HG03565 (cell line): Measurements from ENCODE around the gene ATP6V0A1.
"Not testable (repeated sequence)": the region's sequence is repeated elsewhere in the genome, so short reads cannot be mapped to it uniquely, and the experiment has no call there.

Experiments used
- ATAC-seq: cut with Tn5 transposase; IDR thresholded peaks from one replicate; pipeline ENCODE4 v1.9.1; 2021; ENCODE audit warnings: mild to moderate bottlenecking, moderate library complexity; ENCODE audit not compliant: unreplicated experiment

ATP6V0A1 gene

GRCh38 chr17:42458497-42459255 is at the start of gene ATP6V0A1:
ATP6V0A1 (plus strand) TSS chr17:42458878; CDS start chr17:42460895, 2,017 bp downstream.
- peak; percentile 46 for ATAC-seq

DNA sequence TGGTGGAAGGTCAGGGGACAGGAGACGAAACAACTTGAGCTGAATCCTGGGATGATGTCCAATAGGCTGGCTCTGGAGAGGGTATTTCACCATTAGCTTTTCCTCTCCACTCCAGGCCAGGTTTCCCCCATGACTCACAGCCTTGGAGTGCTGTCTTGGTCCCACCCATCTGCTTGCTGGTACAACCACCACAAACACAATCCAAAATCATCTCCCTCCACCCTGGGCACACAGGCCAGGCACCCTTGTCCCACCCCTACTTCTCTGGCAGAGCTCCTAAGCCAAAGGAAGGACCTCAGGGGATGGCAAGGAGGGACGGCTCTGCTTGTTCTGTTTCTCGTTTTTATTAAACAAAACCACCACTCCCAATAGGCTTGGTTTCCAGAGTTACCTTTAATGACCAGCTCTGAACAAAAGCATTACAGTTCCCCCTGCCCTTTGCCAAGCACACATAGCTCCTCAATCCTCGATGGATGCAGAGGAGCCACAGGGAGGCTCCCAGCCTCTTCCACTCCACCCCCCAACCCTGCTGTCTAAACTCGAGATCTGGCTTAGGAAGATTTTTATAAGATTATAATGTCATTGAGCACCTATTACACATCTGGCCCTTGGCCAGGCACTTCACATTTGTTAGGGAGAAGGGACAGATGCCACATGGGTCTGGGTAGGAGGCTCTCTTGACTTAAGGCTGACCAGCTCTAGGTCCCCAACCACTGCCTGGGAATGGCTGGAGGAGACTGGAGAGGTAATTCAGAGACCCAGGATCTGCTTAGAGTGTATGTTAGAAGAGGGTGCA is 49.0 kb upstream of the ATP6V0A1 start:
- no peak for ATAC-seq

GRCh38 chr17:42410319-42410685 is 48.4 kb upstream of the ATP6V0A1 start:
- no peak for ATAC-seq

GRCh38 chr17:42411361-42411760 is 47.3 kb upstream of the ATP6V0A1 start:
- ATAC-seq = no peak

DNA sequence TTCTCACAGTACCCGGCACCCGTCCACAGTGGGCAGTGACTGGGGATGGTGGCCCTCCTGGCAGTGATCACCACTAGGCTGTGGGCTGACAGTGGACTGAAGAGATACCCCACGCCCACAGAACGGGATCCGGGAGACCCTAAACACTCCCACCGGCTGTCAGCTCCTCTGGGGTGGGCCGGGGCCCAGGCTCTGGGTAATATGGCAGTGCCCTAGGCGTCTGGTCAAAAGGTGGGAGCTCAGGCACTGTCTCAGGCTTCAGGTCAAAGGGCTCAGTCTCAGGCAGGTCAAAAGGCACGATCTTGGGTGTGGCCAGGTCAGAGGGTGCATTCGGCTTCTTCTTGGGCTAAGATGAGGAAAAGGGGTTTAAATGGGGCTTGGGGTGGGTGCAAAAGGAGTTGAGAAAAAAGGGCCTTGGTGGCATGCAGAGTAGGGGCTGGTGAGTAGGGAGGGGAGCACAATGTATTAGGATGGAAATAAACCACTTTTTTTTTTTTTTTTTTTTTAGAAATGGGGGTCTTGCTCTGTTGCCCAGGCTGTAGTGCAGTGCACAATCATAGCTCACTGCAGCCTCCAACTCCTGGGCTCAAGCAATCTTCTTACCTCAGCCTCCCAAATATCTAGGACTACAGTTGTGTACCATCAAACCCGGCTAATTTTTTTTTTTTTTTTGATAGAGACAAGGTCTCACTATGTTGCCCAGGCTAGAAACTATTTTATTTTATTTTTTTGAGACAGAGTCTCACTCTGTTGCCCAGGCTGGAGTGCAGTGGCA is 46.6 kb upstream of the ATP6V0A1 start:
- no peak for ATAC-seq

DNA sequence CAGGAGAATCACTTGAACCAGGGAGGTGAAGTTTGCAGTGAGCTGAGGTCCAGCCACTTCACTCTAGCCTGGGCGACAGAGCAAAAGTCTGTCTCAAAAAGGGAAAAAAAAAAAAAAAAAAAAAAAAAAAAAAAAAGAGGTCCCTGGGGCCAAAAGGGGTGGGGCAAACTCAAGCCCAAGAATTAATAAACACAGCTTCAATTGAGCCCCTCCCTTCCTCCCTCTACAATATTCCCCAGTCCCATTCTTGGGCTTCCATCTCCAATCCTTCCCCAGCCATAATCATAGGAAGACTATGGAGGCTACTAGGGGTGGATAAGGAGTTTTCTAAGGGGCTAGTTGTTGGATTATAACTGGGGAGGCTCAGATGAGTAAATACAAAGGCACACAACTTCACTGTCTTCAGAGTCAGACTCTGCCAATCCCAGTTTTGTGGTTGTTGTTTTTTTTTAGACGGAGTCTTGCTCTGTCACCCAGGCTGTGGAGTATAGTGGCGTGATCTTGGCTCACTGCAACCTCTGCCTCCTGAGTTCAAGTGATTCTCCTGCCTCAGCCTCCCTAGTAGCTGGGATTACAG is 45.1 kb upstream of the ATP6V0A1 start:
- no peak for ATAC-seq

GRCh38 chr17:42414704-42415409 is 43.8 kb upstream of the ATP6V0A1 start:
- ATAC-seq = no peak

DNA sequence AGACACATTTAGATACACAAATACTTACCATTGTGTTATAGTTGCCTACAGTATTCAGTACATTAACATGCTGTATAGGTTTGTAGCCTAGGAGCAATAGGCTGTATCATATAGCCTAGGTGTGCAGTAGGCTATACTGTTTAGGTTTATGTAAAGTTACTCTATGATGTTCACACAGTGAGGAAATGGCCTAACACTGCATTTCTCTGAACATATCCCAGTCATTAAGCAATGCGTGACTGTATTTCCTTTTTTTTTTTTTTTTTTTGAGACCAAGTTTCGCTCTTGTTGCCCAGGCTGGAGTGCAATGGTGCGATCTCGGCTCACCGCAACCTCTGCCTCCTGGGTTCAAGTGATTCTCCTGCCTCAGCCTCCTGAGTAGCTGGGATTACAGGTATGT is 40.7 kb upstream of the ATP6V0A1 start:
- not testable (repeated sequence) for ATAC-seq

GRCh38 chr17:42421136-42421506 is 37.6 kb upstream of the ATP6V0A1 start:
- no peak for ATAC-seq

- no peak for ATAC-seq
These were observed 37.0 kb upstream of the ATP6V0A1 start for GRCh38 chr17:42421507-42422338.

DNA sequence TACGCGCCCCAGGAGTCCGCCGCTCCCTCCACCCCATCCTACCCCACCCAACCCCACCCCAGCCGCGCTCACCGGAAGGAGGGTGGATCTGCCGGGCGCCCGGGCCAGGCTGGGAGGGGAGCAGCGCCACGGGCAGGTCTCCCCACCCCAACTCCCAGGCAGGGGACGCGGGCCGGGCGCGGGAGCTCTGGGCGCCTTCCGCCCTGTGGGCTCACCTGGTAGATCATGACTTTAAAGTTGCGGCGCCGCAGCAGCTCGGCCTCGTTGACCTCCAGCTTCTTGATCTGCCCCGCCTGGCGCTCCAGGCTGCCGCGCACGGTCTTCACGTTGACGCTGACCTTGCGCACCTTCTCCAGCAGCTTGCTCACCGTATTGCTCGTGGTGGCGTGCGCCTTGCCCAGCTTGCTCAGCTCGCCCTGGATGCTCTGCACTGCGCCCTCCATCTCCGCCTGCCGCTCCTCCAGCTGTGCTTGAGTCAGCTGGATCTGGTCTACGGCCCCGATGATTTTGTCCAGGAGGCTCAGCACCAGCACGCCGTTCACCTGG is 36.2 kb upstream of the ATP6V0A1 start:
- ATAC-seq = no peak

DNA sequence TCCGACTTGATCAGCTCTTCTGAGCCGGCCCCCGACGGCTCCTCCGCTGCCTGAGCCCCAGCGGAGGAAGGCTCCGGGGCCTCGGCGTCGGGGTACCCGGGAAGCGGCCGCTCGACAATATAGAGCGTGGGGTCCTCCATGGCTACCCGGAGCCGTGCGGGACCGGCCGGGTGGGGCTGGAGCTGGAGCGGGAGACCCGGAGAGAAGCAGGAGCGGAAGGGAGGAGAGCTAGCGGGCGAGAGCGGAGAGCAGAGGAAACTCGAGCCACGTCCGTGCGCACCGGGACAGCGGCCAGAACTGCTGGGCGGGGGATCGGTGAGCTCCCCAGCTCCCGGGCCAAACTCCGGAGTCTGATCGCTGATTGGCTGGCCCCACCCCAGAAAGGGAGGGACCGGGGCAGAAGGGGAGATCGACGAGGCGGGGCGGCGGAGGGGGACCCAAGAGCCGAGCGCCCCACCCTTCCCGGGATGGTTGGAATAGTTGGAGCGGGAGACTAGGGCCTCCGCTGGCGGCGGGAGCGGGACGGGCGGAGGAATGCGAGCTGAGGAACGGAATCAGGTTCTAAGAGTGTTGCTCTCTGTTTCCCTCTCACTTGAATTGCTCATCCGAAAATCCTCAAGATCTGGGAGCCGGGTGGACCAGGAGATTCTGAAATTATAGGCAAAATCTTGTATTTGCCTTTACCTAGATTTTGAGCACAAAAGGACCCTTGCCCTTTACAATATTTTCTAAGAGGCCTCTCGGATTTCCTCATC is 35.5 kb upstream of the ATP6V0A1 start, which contains the start of gene CAVIN1:
TSS of gene CAVIN1 (minus strand) at position 299 of the 755 bp plus-strand sequence. CDS start at position 140, 159 bp downstream.
- ATAC-seq = no peak

GRCh38 chr17:42423766-42424165 is 34.9 kb upstream of the ATP6V0A1 start:
- ATAC-seq = no peak

DNA sequence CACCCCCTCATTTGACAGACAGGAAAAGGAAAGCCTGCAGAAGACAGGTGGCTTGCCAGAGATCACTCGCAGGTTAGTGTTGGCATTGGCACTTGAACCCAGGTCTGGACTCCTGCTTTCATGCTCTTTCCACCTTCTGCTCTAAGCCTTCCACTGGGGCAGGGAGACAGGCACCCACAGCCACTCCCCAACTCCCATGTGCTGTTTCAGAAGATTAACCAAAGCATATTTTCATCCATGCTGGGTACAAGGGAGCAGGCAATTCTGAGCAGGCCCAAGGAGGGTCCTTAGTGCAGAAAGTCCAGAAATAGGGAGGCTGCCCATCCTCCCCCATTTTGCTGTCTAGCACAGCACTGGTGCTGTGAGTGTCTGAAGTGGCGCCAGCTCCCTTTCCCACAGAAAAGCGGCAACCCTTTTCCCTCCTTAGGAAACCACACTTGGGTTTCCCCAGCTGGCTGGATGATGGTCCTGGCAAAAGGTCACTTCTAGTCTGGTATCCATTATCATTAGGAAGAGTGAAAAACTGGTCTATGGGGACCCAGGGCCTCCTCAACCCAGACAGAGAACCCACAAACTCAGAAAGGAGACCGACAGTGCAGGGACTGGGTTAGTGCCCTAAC is 33.6 kb upstream of the ATP6V0A1 start:
- ATAC-seq = no peak

- ATAC-seq = no peak
These were observed 30.3 kb upstream of the ATP6V0A1 start for GRCh38 chr17:42428141-42428944.

GRCh38 chr17:42429726-42430447 is 28.8 kb upstream of the ATP6V0A1 start:
- no peak for ATAC-seq

- ATAC-seq = no peak
These were observed 26.9 kb upstream of the ATP6V0A1 start for GRCh38 chr17:42431758-42432161.
